ENCODE measurements around the gene MARK2. TPM values are rescaled to one million over a fixed set of nuclear protein-coding genes. Genes with fewer than 3 reads are reported as not detected.

Gene MARK2
- total and polyA plus RNA-seq, 2 of the 8 experiments (the other 6 are each of a cell fraction or from before 2014, with no cell fraction given), result 19.3 to 58.5 TPM

- TF ChIP-seq SIN3A (conservative IDR thresholded peaks at IDR 0.05 in 1 of 2, IDR thresholded peaks at IDR 0.05 in 1 of 2; ENCODE audit: low read depth in 1 of 2, low read length in 2 of 2) (peak; percentile 75 to 79; a peak in 2 of 4 replicates), NANOG (IDR thresholded peaks at IDR 0.05; ENCODE audit: insufficient read depth, low read depth, low read length, poor library complexity, severe bottlenecking) (no peak), HDAC2 (IDR thresholded peaks at IDR 0.05; ENCODE audit: borderline replicate concordance in 1 of 2, low read depth in 2 of 2, low read length in 2 of 2) (no peak), CHD1 (IDR thresholded peaks at IDR 0.05; ENCODE audit: low read depth, low read length) (no peak), USF2 (IDR thresholded peaks at IDR 0.05; ENCODE audit: low read length) (no peak), ATF3 (IDR thresholded peaks at IDR 0.05; ENCODE audit: insufficient read depth, low read depth, low read length) (no peak), CEBPB (IDR thresholded peaks at IDR 0.05; ENCODE audit: low read depth, low read length) (peak; percentile 86), CBX5 (IDR thresholded peaks at IDR 0.05; ENCODE audit: low read depth, low read length) (no peak), MAFK (IDR thresholded peaks at IDR 0.05; ENCODE audit: low read depth, low read length) (no peak), EZH2 (IDR thresholded peaks at IDR 0.05; ENCODE audit: low read depth, low read length, severe bottlenecking) (no peak), TCF12 (IDR thresholded peaks at IDR 0.05; ENCODE audit: low read depth, low read length) (no peak), RNF2 (IDR thresholded peaks at IDR 0.05; ENCODE audit: borderline replicate concordance, low read depth, low read length, missing control alignments, poor library complexity, severe bottlenecking) (no peak), SUZ12 (IDR thresholded peaks at IDR 0.05; ENCODE audit: low read length) (no peak), JUND (IDR thresholded peaks at IDR 0.05; ENCODE audit: low read length) (no peak), CTBP2 (IDR thresholded peaks at IDR 0.05; ENCODE audit: borderline replicate concordance, insufficient read depth, insufficient read length, low read length) (no peak), SRF (IDR thresholded peaks at IDR 0.05; ENCODE audit: low read depth, low read length) (no peak), RXRA (IDR thresholded peaks at IDR 0.05; ENCODE audit: insufficient read depth, low read depth, low read length) (no peak), TAF7 (optimal IDR thresholded peaks at IDR 0.05; ENCODE audit: borderline replicate concordance, low read depth, low read length) (no peak), CHD2 (IDR thresholded peaks at IDR 0.05; ENCODE audit: low read length) (no peak), RAD21 (IDR thresholded peaks at IDR 0.05 in 1 of 2, conservative IDR thresholded peaks at IDR 0.05 in 1 of 2; ENCODE audit: low read depth in 2 of 2, low read length in 2 of 2) (0 out of 4 replicates have a peak, but pooled peaks of 1 of the 2 experiments have one; percentile 9)
Measured at GRCh38 chr11:63888170-63889086, 49.5 kb downstream of the MARK2 start (continued).
